CD4-positive, alpha-beta T cell treated with Interleukin-17A for 4 hours (primary cell): Measurements from ENCODE around the gene SGSM1.

ENCODE experiments used
- DNase-seq: peaks from one replicate; pipeline ENCODE4 v3.0.0-alpha.2; 2020; ENCODE audit warnings: mixed read lengths

SGSM1 gene

GRCh38 chr22:24953384-24954113, 147.5 kb downstream of the SGSM1 start:
- DNase-seq, result peak; percentile 10

- no peak for DNase-seq
Observed at GRCh38 chr22:24954114-24954463, 148.1 kb downstream of the SGSM1 start.

DNA sequence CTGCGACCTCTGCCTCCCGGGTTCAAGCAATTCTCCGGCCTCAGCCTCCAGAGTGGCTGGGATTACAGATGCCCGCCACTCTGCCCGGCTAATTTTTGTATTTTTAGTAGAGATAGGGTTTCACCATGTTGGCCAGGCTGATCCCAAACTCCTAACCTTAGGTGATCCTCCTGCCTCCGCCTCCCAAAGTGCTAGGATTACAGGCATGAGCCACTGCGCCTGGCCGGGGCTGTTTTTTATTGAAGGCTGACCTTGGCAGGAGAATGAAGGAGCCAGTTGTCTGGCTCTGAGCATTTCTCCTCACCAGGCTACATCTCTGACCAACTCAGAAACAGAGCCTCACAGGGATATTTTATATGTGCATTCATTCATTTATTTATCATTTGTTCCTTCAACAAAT, 148.8 kb downstream of the SGSM1 start:
- DNase-seq, result no peak

DNA sequence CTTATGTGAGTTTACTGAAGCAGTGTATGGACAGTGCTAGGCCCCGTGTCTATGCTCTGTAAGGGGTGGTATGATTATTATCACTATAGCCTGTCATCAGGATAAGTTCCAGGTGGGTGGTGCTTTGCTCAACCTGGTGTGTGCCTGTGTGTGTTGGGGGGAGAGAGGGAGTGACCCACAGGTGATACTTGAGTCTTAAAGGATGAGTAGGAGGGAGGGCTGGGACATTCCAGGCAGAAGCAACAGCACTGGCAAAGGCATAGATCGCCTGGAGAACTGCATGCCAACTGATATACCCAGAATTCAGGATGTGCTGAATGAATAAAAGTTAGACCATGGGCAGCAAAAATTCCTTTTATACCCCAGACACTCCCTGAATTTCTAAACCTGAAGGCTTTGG, 151.0 kb downstream of the SGSM1 start:
- no peak for DNase-seq

DNA sequence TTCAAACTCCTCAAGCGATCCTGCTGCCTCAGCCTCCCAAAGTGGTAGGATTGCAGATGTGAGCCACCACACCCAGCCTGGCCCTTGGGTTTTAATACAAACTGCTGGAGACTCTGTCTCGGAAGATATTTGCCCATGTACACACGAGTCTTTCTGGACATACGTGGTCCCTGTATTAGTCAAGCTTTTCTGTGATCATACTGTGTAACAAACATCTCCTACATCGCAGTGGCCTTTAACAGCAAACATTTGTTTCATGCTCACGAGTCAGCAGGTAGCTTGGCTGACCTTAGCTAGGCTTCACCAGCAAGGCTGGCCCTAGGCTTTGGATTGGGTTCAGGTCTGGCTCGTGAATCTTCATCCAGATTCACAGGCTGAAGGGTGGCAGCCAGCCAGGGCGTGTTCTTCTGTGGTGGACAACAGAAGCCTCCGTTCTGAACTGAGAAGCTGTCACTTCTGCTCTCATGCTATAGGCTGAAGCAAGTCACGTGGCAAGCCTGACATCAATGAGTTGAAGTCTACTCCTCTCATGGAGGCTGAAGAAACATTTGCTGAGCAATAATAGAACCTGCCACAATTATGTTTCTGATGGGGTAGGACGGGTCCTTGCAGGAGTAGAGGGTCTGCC, 155.3 kb downstream of the SGSM1 start:
- DNase-seq, result no peak

- DNase-seq, result no peak
Observed at GRCh38 chr22:24962094-24962493, 156.1 kb downstream of the SGSM1 start.

DNA sequence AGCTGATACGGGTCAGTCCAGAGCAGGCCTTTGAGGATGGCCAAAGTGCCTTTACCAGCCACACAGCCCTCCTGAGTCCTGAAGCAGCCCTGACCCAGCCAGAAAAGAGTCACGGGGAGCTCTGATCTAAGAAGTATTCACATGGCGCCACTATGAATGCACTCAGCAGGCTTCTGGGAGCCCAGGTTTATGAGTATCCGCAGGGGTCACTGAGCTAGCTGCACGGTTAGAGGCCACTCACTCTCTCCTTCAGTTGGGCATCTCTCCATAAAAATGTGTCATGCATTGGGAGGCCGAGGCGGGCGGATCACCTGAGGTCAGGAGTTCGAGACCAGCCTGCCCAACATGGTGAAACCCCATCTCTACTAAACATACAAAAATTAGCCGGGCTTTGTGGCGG, 156.8 kb downstream of the SGSM1 start:
- no peak for DNase-seq

DNA sequence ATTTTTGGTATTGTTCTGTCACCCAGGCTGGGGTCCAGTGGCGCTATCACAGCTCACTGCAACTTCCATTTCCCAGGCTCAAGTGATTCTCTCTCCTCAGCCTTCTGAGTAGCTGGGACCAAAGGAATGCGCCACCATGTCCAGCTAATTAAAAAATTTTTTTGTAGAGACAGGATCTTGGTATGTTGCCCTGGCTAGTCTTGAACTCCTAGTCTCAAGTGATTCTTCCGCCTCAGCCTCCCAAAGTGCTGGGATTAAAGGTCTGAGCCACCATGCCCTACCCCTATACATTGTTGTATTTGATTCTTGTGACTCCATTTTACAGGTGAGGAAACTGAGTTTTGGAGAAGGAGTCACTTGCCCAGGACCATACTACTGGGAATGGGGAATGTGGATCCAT, 158.4 kb downstream of the SGSM1 start:
- no peak for DNase-seq

- no peak for DNase-seq
Observed at GRCh38 chr22:24965822-24966626, 160.0 kb downstream of the SGSM1 start.

DNA sequence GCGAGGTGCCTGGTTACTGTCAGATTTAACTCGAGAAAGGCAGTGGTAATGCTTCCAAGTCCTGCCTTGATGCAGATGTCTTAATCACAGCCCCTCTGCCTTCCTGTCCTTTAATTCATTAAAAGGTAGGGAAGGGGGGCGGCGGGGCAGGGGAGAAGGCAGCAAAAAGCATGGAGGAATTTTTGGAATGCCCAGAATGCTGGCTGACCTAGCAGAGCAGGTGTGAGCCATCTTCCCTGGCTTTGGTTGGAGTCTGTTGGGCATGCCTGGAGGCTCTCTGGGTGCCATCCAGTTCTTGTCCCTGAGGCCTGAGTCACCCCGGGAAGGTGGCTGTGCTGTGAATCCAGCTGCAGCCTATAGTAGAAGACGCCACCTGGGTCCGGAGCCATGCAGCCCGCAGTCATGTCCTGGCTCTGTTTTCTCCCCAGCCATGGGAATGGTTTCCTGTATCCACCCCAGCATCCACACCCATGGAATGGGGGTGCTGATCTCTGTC, 162.1 kb downstream of the SGSM1 start:
- no peak for DNase-seq

DNA sequence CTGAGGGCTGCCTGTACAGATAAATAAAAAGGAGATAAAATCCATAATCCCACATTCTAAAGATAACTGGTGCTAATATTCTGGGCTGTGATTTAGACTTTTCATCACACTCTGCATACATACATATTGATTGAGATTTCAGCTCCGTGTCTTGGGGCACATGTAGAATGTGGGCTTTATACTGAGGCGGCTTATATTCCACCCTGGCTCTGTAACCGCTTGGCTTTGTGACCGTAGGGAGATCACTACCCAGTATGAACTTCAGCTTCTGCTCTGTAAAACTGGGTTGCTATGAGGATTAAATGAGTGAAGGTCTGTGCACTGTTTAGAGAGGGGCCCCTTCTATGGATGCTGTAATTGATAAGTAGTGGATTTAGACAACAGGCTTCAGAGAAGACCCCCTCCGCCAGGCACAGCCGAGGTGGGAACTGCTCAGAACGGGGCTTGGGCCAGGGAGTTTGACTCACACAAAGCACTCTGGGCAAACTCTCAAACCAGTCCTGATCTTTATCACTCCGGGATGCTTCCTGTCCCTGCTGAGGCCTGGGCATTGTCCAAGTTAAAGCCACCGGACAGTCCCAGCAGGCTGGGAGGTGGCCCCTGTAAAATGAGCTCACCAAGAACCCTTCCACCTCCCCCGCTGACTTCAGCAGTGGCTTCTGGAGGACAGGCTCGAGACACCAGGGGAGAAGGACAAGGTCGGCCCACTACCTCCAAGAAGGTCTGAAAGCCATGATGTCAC, 163.7 kb downstream of the SGSM1 start:
- no peak for DNase-seq

DNA sequence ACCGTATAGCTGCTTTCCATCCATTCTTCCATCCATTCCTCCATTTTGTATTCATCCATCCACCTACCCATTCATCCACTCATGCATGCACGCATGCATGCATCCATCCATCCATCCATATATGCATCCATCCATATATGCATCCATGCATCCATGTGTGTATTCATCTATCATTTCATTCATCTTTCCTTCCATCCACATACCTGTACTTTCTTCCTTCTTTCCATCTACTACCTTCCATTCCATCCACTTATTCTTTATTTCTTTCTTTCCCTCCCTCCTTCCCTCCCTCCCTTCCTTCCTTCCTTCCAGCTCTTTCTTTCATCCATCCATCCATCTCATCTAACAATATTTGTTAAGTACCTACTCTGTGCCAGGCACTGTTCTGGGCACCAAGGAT, 166.4 kb downstream of the SGSM1 start:
- DNase-seq, result no peak

DNA sequence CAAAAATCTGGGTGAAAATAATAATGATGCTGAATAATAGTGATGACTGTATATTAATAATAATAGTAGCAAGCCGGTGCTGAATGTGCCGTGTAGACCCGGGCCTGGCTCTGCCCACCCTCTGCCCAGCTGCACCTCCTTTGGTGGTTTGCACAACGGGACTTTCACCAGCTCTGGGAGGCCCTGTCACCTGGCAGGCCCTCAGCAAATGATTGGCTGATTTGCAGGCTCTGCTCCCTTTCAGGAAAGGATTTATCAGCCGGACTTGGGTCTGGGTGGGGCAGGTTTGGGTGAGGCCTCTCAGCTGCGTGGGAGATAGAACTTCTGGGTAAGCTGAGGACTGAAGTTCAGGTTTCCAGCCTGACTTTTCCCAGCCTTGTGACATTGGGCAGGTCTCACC, 167.9 kb downstream of the SGSM1 start:
- no peak for DNase-seq

DNA sequence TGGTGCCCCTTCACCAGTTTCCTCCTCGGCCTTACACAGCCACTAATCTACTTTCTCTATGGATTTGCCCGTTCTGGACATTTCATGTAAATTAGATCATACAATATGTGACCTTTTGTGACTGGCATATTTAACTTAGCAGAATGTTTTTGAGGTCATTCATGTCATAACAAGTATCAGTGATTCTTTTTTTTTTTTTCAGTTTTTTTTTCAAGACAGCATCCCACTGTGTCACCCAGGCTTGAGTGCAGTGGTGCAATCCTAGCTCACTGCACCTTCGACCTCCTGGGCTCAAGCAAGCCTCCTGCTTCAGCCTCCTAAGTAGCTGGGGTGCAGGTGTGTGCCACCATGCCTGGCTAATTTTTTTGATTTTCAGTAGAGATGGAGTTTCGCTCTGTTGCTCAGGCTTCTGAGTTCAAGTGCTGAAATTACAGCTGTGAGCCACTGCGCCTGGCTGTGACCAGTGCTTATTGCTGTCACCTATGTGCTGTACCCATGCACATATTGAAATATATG, 169.2 kb downstream of the SGSM1 start:
- DNase-seq, result no peak

- DNase-seq, result no peak
Observed at GRCh38 chr22:24975813-24976341, 169.9 kb downstream of the SGSM1 start.

DNA sequence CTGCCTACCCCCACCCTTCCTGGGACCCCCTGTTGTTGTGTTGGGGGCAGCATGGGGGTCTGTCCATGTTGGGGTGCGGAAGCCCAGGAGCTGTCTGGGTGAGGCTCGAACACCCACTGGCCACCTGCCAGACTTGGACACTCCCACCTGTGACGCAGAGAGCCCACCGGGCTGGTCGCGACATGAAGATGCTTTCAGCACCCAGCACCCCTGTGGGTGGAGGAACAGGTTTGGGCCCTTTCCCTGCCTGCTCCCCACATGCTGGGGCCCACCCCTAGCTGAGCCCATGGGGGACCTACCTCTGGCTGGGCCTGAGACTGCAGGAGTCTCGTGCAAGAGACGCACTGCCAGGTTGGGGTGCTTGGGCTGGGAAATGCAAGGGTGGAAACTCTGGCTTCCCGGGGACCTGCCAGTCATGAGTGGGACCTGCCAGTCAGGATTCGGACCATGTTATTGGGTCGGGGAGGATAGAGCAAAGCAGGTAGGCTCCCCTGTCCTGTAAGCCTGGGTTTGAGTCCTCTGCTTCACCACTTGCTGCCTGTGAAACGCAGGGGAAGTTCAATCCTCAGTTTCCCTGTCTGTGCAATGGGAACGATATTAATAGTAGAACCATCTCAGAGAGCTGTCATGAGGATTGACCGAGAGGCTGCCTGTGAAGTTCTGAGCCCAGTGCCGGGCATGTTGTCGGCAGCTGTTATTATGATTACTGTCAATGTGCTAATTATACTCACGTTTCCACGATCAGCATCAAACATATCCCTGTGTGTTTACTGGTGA, 170.6 kb downstream of the SGSM1 start:
- no peak for DNase-seq
